Body of pancreas (tissue), 4 donors: ENCODE data around the gene ARID5B. TPM values are rescaled to one million over a fixed set of nuclear protein-coding genes. Genes with fewer than 3 reads are reported as not detected.

ENCODE experiments used
- ATAC-seq: fragments of 150-250 bp; one replicate; pipeline ENCODE4 v1.9.1; 2016
- DNase-seq, 4 donors: peaks; one replicate each; pipeline ENCODE4 v3.0.0-alpha.2; 2019
- H3K27ac ChIP-seq, 4 donors: fragments of 200-600 bp; sonication (generic); 1 replicate in 3 of 4; 2 replicates in 1 of 4; pipeline versions ENCODE4 v1.5.1 to v1.6.1; 2016 to 2019; ENCODE audit warnings: mild to moderate bottlenecking in 1 of 4, mixed read lengths in 1 of 4, moderate library complexity in 1 of 4
- H3K27me3 ChIP-seq, 2 donors: fragments of 200-600 bp; sonication (generic); one replicate each; pipeline ENCODE4 v1.6.0; 2016; ENCODE audit warnings: mild to moderate bottlenecking in 1 of 2
- H3K36me3 ChIP-seq, 2 donors: fragments of 200-600 bp; sonication (generic); replicated peaks in 1 of 2; 2 replicates each; pipeline ENCODE4 v1.5.1; 2016; ENCODE audit warnings: low read depth in 2 of 2; ENCODE audit not compliant: insufficient read depth in 1 of 2
- H3K4me1 ChIP-seq: fragments of 200-600 bp; sonication (generic); one replicate; pipeline ENCODE4 v1.6.0; 2016
- H3K4me3 ChIP-seq, 2 donors: fragments of 200-600 bp; sonication (generic); 1 replicate in 1 of 2; 2 replicates in 1 of 2; pipeline ENCODE4 v1.5.1; 2016 to 2019
- H3K9me3 ChIP-seq, 3 donors: fragments of 200-600 bp; sonication (generic); 1 replicate in 2 of 3; 2 replicates in 1 of 3; pipeline ENCODE4 v1.5.1; 2016
- CTCF ChIP-seq, 7 experiments: fragments of 450-650 bp in 4 of 7; fragments of 200-600 bp in 3 of 7; sonication (generic) in 3 of 7; IDR thresholded peaks; one replicate each; pipeline ENCODE4 v1.5.1; 2016 to 2019; ENCODE audit warnings: antibody characterized with exemption in 7 of 7
- POLR2A ChIP-seq, 3 donors: fragments of 450-650 bp; IDR thresholded peaks; one replicate each; pipeline ENCODE4 v1.6.1; 2016; ENCODE audit warnings: antibody characterized with exemption in 3 of 3, mild to moderate bottlenecking in 2 of 3
- WGBS, 2 donors: methylation state at CpG; one replicate each; pipeline ENCODE4 v1.1.5; 2017; 5-methylcytosine and 5-hydroxymethylcytosine counted together
- intact Hi-C: fragments of 100-400 bp; cut with DNase I; formaldehyde crosslinking; loops from one replicate; pipeline ENCODE4 v1.15.1; 2023
- total RNA-seq, 2 donors: library from RNA; depleted of rRNA; stranded (reverse); fragments of >200 nt; gene quantifications; one replicate each; pipeline ENCODE4 v1.1.0, GENCODE V29; 2016

The ARID5B gene
- total RNA-seq, 2 donors from 2014 or later, result 16.1 to 17.1 TPM

- DNase-seq, result no peak
- intact Hi-C loops, result no loop called here
- no peak for ATAC-seq
Observed at GRCh38 chr10:61998937-61999336, 97.4 kb downstream of the ARID5B start.

GRCh38 chr10:62000037-62000603, 98.6 kb downstream of the ARID5B start:
- DNase-seq (no peak), ATAC-seq (no peak)
- Histone ChIP-seq H3K9me3 (no peaks in the 10 kb centered on the region), H3K27ac (no peak overlapping the region), H3K4me1 (no peaks in the 10 kb centered on the region), H3K4me3 (no peak overlapping the region), H3K27me3 (no peaks in the 10 kb centered on the region), H3K36me3 (no peaks in the 10 kb centered on the region)
- TF ChIP-seq CTCF (IDR thresholded peaks at IDR 0.05) (no peak), POLR2A (IDR thresholded peaks at IDR 0.05) (no peak)
- WGBS, 2 donors, result 88 to 95% methylated on average over 20 of the region's 20 CpGs
- intact Hi-C loops, result no loop called here

More at GRCh38 chr10:61998937-61999336, 97.4 kb downstream of the ARID5B start:
- no peaks in the 10 kb centered on the region for H3K4me1 ChIP-seq
- no peak overlapping the region for H3K4me3 ChIP-seq
- H3K27ac ChIP-seq, result no peak overlapping the region
- H3K27me3 ChIP-seq, result no peaks in the 10 kb centered on the region
- no peaks in the 10 kb centered on the region for H3K36me3 ChIP-seq
- 79 to 100% methylated on average over 1 of the region's 1 CpG for WGBS, 2 donors
- TF ChIP-seq CTCF (IDR thresholded peaks at IDR 0.05) (no peak), POLR2A (IDR thresholded peaks at IDR 0.05) (no peak)
- H3K9me3 ChIP-seq, result no peaks in the 10 kb centered on the region

- intact Hi-C loops, result no loop called here
- ATAC-seq (no peak), DNase-seq (no peak)
- no peak overlapping the region for H3K27ac ChIP-seq
- no peaks in the 10 kb centered on the region for H3K36me3 ChIP-seq
- no peaks in the 10 kb centered on the region for H3K4me1 ChIP-seq
- H3K9me3 ChIP-seq, result no peaks in the 10 kb centered on the region
- H3K27me3 ChIP-seq, result no peaks in the 10 kb centered on the region
- TF ChIP-seq CTCF (IDR thresholded peaks at IDR 0.05) (no peak), POLR2A (IDR thresholded peaks at IDR 0.05) (no peak)
- no peak overlapping the region for H3K4me3 ChIP-seq
- 88 to 92% methylated on average over 7 of the region's 7 CpGs for WGBS, 2 donors
Observed at GRCh38 chr10:62000726-62001125, 99.2 kb downstream of the ARID5B start.

GRCh38 chr10:62001898-62002297, 100.4 kb downstream of the ARID5B start:
- DNase-seq (no peak), ATAC-seq (no peak)
- Histone ChIP-seq H3K4me1 (no peaks in the 10 kb centered on the region), H3K27me3 (no peaks in the 10 kb centered on the region), H3K27ac (no peak overlapping the region), H3K4me3 (no peak overlapping the region), H3K9me3 (no peaks in the 10 kb centered on the region), H3K36me3 (no peaks in the 10 kb centered on the region)
- TF ChIP-seq POLR2A (IDR thresholded peaks at IDR 0.05) (no peak), CTCF (IDR thresholded peaks at IDR 0.05) (no peak)
- 85 to 88% methylated on average over 5 of the region's 5 CpGs for WGBS, 2 donors
- intact Hi-C loops, result no loop called here

GRCh38 chr10:62002753-62003152, 101.3 kb downstream of the ARID5B start:
- WGBS, 2 donors, result 51 to 71% methylated on average over 3 of the region's 3 CpGs
- Histone ChIP-seq H3K4me1 (no peaks in the 10 kb centered on the region), H3K9me3 (no peaks in the 10 kb centered on the region), H3K27ac (no peak overlapping the region), H3K36me3 (no peaks in the 10 kb centered on the region), H3K27me3 (no peaks in the 10 kb centered on the region), H3K4me3 (no peak overlapping the region)
- ATAC-seq, result no peak
- intact Hi-C loops, result no loop called here
- no peak for DNase-seq
- no peak for TF ChIP-seq POLR2A (IDR thresholded peaks at IDR 0.05)
- no peak for TF ChIP-seq CTCF (IDR thresholded peaks at IDR 0.05)
